Lung (tissue), 12 donors: ENCODE measurements around the gene FHIP1B. TPM values are rescaled to one million over a fixed set of nuclear protein-coding genes. Genes with fewer than 3 reads are reported as not detected.

Experiments
- ATAC-seq: fragments of 200-7000 bp; cut with Tn5 transposase; one replicate; pipeline ENCODE4 v1.9.1; 2020; ENCODE audit warnings: moderate number of reproducible peaks; ENCODE audit not compliant: insufficient read depth, low FRiP score
- DNase-seq, 3 donors: peaks; one replicate each; pipeline ENCODE4 v3.0.0-alpha.2; 2013 to 2017
- H3K27ac ChIP-seq, 2 donors: one replicate each; pipeline ENCODE4 v1.5.1; 2013; ENCODE audit warnings: mild to moderate bottlenecking in 2 of 2, moderate library complexity in 2 of 2, control low read depth in 1 of 2, inconsistent platforms in 1 of 2, low read depth in 1 of 2, low read length in 1 of 2
- H3K27me3 ChIP-seq, 3 donors: one replicate each; pipeline ENCODE4 v1.5.1; 2013; ENCODE audit warnings: low read length in 2 of 3; ENCODE audit not compliant: control insufficient read depth in 3 of 3, insufficient read depth in 3 of 3
- H3K36me3 ChIP-seq, 4 donors: one replicate each; pipeline ENCODE4 v1.5.1; 2013; ENCODE audit warnings: low read length in 4 of 4, mild to moderate bottlenecking in 1 of 4, moderate library complexity in 1 of 4; ENCODE audit not compliant: control insufficient read depth in 4 of 4, insufficient read depth in 4 of 4
- H3K4me1 ChIP-seq, 5 donors: one replicate each; pipeline ENCODE4 v1.5.1; 2013; ENCODE audit warnings: low read length in 5 of 5, mild to moderate bottlenecking in 2 of 5, moderate library complexity in 1 of 5; ENCODE audit not compliant: control insufficient read depth in 5 of 5, insufficient read depth in 5 of 5
- H3K4me3 ChIP-seq: one replicate; pipeline ENCODE4 v1.5.1; 2013; ENCODE audit warnings: mild to moderate bottlenecking, control low read depth, moderate library complexity
- H3K9ac ChIP-seq, 2 donors: one replicate each; pipeline ENCODE4 v1.5.1; 2013; ENCODE audit warnings: low read length in 2 of 2, control low read depth in 1 of 2; ENCODE audit not compliant: insufficient read depth in 1 of 2
- H3K9me3 ChIP-seq, 4 donors: one replicate each; pipeline ENCODE4 v1.5.1; 2013; ENCODE audit warnings: low read length in 3 of 4, mild to moderate bottlenecking in 1 of 4, moderate library complexity in 1 of 4; ENCODE audit not compliant: control insufficient read depth in 4 of 4, insufficient read depth in 3 of 4
- WGBS, 2 donors: extraction: QIAGEN DNeasy Blood & Tissue Kit; methylation state at CpG; one replicate each; pipeline ENCODE4 v1.1.7; 2013; 5-methylcytosine and 5-hydroxymethylcytosine counted together
- polyA plus RNA-seq, 2 donors: library from polyadenylated mRNA; stranded (reverse); fragments of 200-250 nt; gene quantifications; one replicate each; pipeline ENCODE4 v1.2.1, GENCODE V29; 2013
- total RNA-seq, 2 donors: library from RNA; depleted of rRNA in 1 of 2; stranded (reverse); fragments of >200 nt in 1 of 2; gene quantifications; one replicate each; pipeline ENCODE4 v1.2.1, GENCODE V29; 2014 to 2021
- TF ChIP-seq, protein P1 (sequence below): IDR thresholded peaks from 2 replicates; pipeline ENCODE4 v1.5.1; 2012; ENCODE audit warnings: mild to moderate bottlenecking; ENCODE audit errors: control extremely low read depth, extremely low read depth
- donor health status: control.
- donor health status: control.
- donor health status: Bipolar disorder and iron deficiency.
- donor health status: healthy.
- donor health status: DM: yes; HTN: yes; CAD: no.

The FHIP1B gene
- total and polyA plus RNA-seq, 4 donors: 40.9 to 43.4 (median 41.8) TPM

DNA sequence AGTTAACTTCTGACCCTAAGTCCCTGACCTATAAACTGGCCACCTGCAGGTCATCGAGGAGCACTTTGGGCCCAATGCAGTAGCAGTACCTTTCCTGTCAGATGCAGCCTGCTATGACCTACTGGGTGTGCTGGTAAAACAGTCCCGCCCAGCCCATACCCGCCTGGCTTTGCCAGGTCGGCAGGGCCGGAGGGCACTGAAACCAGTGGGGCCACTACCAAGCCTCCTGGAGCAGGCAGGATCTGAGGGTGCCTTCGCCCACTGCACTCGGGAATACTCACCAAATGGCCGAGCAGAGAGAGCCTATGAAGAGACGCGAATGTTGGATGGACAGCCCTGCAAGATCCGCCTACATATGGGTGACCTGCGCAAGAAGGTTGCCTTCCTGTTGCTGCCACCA lies 24.6 kb downstream of the FHIP1B start:
- Histone ChIP-seq H3K9me3 (no peaks in the 10 kb centered on the region), H3K4me3 (no peak overlapping the region), H3K27me3 (no peaks in the 10 kb centered on the region), H3K27ac (no peak overlapping the region), H3K36me3 (peaks cover 19 to 36% (median 27%) of the 10 kb centered on the region in 4 donors), H3K9ac (no peak overlapping the region), H3K4me1 (no peaks in the 10 kb centered on the region)
- ATAC-seq: no peak
- WGBS, 2 donors: 97 to 98% methylated on average over 12 of the region's 12 CpGs
- TF ChIP-seq, protein P1, sequence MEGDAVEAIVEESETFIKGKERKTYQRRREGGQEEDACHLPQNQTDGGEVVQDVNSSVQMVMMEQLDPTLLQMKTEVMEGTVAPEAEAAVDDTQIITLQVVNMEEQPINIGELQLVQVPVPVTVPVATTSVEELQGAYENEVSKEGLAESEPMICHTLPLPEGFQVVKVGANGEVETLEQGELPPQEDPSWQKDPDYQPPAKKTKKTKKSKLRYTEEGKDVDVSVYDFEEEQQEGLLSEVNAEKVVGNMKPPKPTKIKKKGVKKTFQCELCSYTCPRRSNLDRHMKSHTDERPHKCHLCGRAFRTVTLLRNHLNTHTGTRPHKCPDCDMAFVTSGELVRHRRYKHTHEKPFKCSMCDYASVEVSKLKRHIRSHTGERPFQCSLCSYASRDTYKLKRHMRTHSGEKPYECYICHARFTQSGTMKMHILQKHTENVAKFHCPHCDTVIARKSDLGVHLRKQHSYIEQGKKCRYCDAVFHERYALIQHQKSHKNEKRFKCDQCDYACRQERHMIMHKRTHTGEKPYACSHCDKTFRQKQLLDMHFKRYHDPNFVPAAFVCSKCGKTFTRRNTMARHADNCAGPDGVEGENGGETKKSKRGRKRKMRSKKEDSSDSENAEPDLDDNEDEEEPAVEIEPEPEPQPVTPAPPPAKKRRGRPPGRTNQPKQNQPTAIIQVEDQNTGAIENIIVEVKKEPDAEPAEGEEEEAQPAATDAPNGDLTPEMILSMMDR: no peak
- DNase-seq: no peak

DNA sequence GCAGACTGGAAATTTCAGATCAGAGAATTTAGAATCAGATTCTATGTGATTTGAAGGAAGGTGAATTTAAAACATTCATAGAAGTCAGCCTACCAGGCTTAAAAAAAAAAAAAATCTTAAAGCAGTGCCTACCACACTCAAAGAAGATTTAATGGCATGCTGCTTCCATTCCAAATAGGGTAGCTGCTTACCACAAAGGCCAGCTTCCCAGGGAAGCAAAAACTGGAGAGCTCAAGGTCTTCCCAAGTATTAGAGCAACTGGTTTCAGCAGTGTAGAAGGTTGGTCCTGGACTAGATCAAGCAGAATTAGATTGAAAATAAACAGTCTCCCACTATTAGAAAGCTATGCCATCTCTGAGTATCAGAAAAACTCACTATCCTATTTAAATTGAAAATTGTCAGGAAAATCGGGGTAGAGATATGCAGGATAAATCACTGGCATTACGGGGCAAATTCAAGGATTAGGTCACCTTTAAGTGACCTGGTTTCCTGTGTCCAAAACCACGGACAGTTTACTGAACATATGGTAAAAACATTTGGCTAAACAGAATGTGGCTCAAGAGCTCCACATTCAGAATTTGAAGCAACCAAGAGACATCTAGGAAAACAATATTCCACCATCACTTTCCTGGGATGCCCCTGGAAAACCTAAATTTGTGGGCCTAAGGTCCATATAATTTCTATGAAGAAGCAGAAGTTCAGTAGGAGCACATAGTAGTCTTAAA lies 27.8 kb downstream of the FHIP1B start:
- 77 to 83% methylated on average over 3 of the region's 3 CpGs for WGBS, 2 donors
- peaks cover 9 to 25% (median 16%) of the 10 kb centered on the region in 4 donors for H3K36me3 ChIP-seq
- no peaks in the 10 kb centered on the region for H3K9me3 ChIP-seq
- H3K27ac ChIP-seq: no peak overlapping the region
- no peaks in the 10 kb centered on the region for H3K4me1 ChIP-seq
- H3K9ac ChIP-seq: no peak overlapping the region
- no peaks in the 10 kb centered on the region for H3K27me3 ChIP-seq
- DNase-seq (no peak), ATAC-seq (no peak)
- H3K4me3 ChIP-seq: no peak overlapping the region
- TF ChIP-seq, protein P1: no peak

DNA sequence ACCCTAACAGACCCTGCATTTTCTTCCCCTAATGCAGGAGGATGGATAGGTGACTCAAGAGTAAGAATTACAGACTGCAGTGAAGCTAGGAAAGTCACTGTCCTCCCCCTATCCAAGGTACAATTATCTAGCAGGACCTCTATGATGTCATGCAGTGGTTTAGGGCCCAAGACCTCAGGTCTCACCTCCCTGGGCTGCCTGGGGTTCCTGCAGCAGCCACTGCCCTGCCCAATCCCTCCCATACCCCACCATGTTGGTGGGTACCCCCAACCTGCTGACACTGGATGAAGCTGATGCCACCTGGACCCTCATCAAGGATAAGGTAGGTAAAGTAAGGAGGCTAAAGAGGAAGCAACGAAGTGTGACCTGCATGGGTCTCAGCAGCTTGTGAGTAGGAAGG lies 29.1 kb downstream of the FHIP1B start, which contains the start of gene C11orf42:
Gene C11orf42 (plus strand): TSS at position 192 of the 400 bp plus-strand sequence. CDS start 59 bp downstream, at position 251.
- H3K27ac ChIP-seq: no peak within 1 kb of the TSS
- H3K4me1 ChIP-seq: no peaks in the 10 kb centered on the region
- no peak within 1 kb of the TSS for H3K9ac ChIP-seq
- peaks cover 3 to 14% (median 13%) of the 10 kb centered on the region in 4 donors for H3K36me3 ChIP-seq
- no peaks in the 10 kb centered on the region for H3K27me3 ChIP-seq
- ATAC-seq: no peak
- TF ChIP-seq, protein P1: no peak
- no peak within 1 kb of the TSS for H3K4me3 ChIP-seq
- H3K9me3 ChIP-seq: no peaks in the 10 kb centered on the region
- 91 to 94% methylated on average over 1 of the region's 1 CpG for WGBS, 2 donors
- no peak for DNase-seq
